HEK293 (cell line): ENCODE measurements around the gene B3GNT8.

Source experiments
- ATF2 ChIP-seq: fragments of 450-650 bp; formaldehyde crosslinking; IDR thresholded peaks from 2 replicates; pipeline ENCODE4 v1.5.1; 2016; ENCODE audit warnings: missing biosample characterization, missing genetic modification characterization, low read depth
- CTCF ChIP-seq: fragments of 450-650 bp; formaldehyde crosslinking; IDR thresholded peaks from 2 replicates; pipeline ENCODE4 v1.5.1; 2016; ENCODE audit warnings: missing biosample characterization, missing genetic modification characterization
- REPIN1 ChIP-seq: fragments of 450-650 bp; formaldehyde crosslinking; IDR thresholded peaks from 2 replicates; pipeline ENCODE4 v1.5.1; 2017; ENCODE audit warnings: missing biosample characterization, missing genetic modification characterization, low read depth
- REST ChIP-seq: fragments of 450-650 bp; formaldehyde crosslinking; IDR thresholded peaks from 2 replicates; pipeline ENCODE4 v1.5.1; 2016; ENCODE audit warnings: missing biosample characterization, missing genetic modification characterization
- ZNF138 ChIP-seq: fragments of 450-650 bp; formaldehyde crosslinking; IDR thresholded peaks from 2 replicates; pipeline ENCODE4 v1.5.1; 2016; ENCODE audit warnings: missing biosample characterization, missing genetic modification characterization, borderline replicate concordance
- ZNF155 ChIP-seq: fragments of 450-650 bp; formaldehyde crosslinking; IDR thresholded peaks from 2 replicates; pipeline ENCODE4 v1.5.1; 2016; ENCODE audit warnings: missing biosample characterization, missing genetic modification characterization
- ZNF24 ChIP-seq: fragments of 450-650 bp; formaldehyde crosslinking; IDR thresholded peaks from 2 replicates; pipeline ENCODE4 v1.5.1; 2016; ENCODE audit warnings: missing biosample characterization, missing genetic modification characterization
- ZNF350 ChIP-seq: fragments of 450-650 bp; formaldehyde crosslinking; IDR thresholded peaks from 2 replicates; pipeline ENCODE4 v1.5.0; 2017; ENCODE audit warnings: missing biosample characterization, mild to moderate bottlenecking, missing genetic modification characterization
- ZNF785 ChIP-seq: fragments of 450-650 bp; formaldehyde crosslinking; IDR thresholded peaks from 2 replicates; pipeline ENCODE4 v1.5.1; 2016; ENCODE audit warnings: missing biosample characterization, missing genetic modification characterization

- TF ChIP-seq ZNF350 (tag by site-specific recombination): no peak
- no peak for TF ChIP-seq CTCF (tag by site-specific recombination)
- TF ChIP-seq ZNF138 (tag by site-specific recombination): no peak
- no peak for TF ChIP-seq REPIN1 (tag by site-specific recombination)
- no peak for TF ChIP-seq ZNF24 (tag by site-specific recombination)
- TF ChIP-seq ATF2 (tag by site-specific recombination): no peak
- no peak for TF ChIP-seq ZNF155
- TF ChIP-seq REST: no peak
- no peak for TF ChIP-seq ZNF785
Observed at GRCh38 chr19:41447732-41448332, 20.7 kb upstream of the B3GNT8 start.
